NCI-H2081 treated with DMSO at 0.1 percent for 48 hours (cell line): ENCODE results near the gene DNAH9.

Experiments used
- DNase-seq: peaks from one replicate; lab custom pipeline; 2025; lab: John Stamatoyannopoulos, UW

Gene DNAH9, protein sequence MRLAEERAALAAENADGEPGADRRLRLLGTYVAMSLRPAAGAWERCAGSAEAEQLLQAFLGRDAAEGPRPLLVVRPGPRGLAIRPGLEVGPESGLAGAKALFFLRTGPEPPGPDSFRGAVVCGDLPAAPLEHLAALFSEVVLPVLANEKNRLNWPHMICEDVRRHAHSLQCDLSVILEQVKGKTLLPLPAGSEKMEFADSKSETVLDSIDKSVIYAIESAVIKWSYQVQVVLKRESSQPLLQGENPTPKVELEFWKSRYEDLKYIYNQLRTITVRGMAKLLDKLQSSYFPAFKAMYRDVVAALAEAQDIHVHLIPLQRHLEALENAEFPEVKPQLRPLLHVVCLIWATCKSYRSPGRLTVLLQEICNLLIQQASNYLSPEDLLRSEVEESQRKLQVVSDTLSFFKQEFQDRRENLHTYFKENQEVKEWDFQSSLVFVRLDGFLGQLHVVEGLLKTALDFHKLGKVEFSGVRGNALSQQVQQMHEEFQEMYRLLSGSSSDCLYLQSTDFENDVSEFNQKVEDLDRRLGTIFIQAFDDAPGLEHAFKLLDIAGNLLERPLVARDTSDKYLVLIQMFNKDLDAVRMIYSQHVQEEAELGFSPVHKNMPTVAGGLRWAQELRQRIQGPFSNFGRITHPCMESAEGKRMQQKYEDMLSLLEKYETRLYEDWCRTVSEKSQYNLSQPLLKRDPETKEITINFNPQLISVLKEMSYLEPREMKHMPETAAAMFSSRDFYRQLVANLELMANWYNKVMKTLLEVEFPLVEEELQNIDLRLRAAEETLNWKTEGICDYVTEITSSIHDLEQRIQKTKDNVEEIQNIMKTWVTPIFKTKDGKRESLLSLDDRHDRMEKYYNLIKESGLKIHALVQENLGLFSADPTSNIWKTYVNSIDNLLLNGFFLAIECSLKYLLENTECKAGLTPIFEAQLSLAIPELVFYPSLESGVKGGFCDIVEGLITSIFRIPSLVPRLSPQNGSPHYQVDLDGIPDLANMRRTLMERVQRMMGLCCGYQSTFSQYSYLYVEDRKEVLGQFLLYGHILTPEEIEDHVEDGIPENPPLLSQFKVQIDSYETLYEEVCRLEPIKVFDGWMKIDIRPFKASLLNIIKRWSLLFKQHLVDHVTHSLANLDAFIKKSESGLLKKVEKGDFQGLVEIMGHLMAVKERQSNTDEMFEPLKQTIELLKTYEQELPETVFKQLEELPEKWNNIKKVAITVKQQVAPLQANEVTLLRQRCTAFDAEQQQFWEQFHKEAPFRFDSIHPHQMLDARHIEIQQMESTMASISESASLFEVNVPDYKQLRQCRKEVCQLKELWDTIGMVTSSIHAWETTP (N-terminal part only)

GRCh38 chr17:11598274-11599221 is at the start of gene DNAH9:
Gene DNAH9 (plus strand): TSS chr17:11598470. CDS start chr17:11598499, 29 bp downstream.
- DNase-seq: no peak

DNA sequence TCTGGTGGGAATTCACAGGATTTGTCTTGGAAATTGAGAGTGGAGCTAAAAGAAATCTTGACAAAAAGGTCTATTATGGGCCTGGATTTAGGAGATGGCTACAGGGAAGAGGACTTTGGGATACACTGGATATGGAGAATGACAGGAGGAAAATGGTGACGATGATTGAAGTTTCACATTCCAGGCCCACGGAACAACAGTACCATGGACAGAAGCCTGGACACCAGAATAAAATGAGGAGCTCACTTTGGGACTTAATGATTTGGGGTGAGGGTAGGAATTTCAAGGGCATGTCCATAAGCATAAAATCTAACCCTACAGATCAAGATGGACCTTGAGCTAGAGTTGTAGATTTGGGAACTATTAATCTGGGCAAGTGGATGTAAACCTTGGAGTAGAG is 47.8 kb upstream of the DNAH9 start:
- DNase-seq: no peak

- DNase-seq: no peak
Measured at GRCh38 chr17:11551442-11551841, 46.8 kb upstream of the DNAH9 start.

- DNase-seq: no peak
Measured at GRCh38 chr17:11553135-11553534, 45.1 kb upstream of the DNAH9 start.

DNA sequence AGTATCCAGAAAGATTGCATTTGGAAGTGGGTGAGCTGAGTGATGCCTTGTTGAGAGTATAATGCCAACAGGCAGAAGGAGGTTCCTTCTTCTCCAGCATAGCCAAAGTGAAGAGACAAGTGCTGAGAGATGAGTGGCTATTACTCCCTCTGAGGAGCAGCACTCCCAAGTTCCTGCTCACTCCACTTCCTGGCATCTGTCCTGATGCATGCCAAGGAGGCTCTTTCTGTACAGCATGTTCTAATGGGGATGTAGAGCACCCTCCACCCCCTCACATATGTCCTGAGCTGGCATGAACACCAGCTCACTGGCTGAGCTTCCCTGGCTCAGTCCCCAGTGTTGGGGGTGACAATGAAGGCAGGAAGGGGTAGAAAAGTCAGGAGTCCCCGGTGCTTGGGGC is 44.2 kb upstream of the DNAH9 start:
- DNase-seq: no peak

- no peak for DNase-seq
Measured at GRCh38 chr17:11554542-11554941, 43.7 kb upstream of the DNAH9 start.

GRCh38 chr17:11555530-11555929 is 42.7 kb upstream of the DNAH9 start:
- no peak for DNase-seq

- no peak for DNase-seq
Measured at GRCh38 chr17:11557727-11558452, 40.4 kb upstream of the DNAH9 start.

GRCh38 chr17:11558681-11559234 is 39.5 kb upstream of the DNAH9 start:
- no peak for DNase-seq

- no peak for DNase-seq
Measured at GRCh38 chr17:11559601-11560000, 38.7 kb upstream of the DNAH9 start.

DNA sequence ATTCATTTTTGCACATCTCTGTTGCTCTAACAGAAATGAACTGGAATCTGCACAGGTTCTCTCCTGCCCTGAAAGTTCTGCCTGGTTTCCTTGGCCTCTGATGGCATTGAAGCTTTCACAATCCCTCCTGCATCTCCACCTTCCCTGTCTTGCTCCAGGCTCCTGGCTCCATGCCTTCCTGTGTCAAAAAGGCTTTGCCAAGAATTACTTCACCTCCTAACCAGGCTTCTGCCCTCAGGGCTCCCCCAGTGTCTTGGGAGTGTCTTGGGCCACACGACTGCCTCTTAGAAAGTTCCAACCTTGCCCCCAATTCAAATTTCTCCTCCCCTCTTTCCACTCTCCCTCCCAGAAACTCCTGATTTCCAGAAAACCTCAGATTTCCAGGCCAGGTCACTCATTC is 37.0 kb upstream of the DNAH9 start:
- DNase-seq: no peak

GRCh38 chr17:11561702-11562101 is 36.6 kb upstream of the DNAH9 start:
- DNase-seq: no peak

- no peak for DNase-seq
Measured at GRCh38 chr17:11564589-11565380, 33.5 kb upstream of the DNAH9 start.

DNA sequence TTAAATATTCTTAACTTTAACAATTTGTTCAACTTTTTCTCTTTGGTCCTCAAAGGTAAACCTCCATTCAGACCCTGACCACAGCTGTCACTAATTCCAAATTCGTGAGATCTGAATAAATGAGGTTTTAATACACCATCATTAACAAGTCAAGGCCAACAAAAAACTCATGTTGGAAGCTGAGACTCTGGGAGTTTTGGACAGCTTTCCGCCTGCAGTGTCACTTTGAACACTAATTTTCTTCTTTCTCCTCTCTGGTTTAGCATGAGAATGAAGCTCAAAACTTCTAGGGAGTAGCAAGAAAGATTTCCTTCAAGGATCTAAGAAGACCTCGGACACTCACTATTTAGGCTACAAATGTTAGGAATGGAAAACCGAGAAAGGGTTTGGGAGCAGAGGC is 32.7 kb upstream of the DNAH9 start:
- no peak for DNase-seq

DNA sequence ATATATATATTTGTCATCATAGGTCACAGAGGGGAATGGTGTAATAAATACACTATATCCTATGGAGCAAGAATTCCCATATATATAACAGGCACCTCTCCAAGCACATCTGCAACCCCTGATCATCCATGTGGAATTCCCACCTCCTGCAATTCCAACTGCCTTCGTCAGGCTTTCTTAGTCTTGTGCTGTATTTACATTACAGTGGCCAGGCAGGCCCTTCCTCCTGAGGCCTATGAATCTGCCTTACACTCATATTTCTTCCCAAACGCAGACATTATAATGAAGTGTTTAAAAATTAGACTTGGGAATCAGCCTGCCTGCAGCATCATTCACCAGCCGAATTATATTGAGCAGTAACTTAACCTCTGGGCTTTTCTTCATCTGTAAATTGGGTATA is 19.3 kb upstream of the DNAH9 start:
- DNase-seq: no peak

- DNase-seq: no peak
Measured at GRCh38 chr17:11580677-11581076, 17.6 kb upstream of the DNAH9 start.

- DNase-seq: no peak
Measured at GRCh38 chr17:11582217-11582616, 16.1 kb upstream of the DNAH9 start.

DNA sequence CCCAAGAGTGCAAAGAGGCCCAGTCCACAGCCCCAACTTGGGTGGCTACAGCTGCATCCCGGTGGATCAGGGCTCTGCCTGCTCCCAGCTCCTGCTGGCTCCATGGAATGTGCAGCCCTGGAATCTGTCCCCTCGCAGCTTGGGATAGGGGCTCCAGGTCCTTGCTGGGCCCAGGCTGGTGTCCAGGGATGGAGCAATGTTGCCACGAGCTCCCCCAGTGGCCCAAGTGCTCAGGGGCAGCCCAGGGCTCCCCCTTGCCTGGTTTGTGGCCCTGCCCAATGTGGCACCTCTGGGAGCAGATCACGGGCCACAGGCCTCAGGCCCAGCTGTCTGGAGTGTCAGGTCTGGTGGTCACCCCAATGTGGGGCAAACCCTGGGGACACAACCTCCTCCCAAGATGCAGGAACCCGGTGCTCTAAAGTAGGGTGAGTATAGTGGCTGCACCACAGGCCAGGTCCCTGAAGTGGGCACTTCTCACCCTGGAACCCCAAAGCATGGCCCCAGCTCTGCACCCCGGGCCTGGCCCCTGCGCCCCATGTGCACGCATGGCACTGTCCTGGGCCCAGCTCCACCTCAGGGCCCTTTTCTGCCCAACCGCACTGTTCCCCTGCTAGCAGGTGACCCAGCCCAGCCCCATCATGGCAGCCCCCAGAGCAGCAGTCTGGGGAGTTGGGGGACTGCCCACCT is 14.8 kb upstream of the DNAH9 start:
- no peak for DNase-seq

GRCh38 chr17:11589716-11590115 is 8.6 kb upstream of the DNAH9 start:
- DNase-seq: no peak
